Activated naive CD4-positive, alpha-beta T cell treated with anti-CD3 and anti-CD28 coated beads, Interleukin-2, amount 50 U/mL, for 72 hours (primary cell): ENCODE data around the gene STIMATE. TPM values are rescaled to one million over a fixed set of nuclear protein-coding genes. Genes with fewer than 3 reads are reported as not detected.

Experiments used
- ATAC-seq, 2 donors: fragments of 150-1000 bp; cut with Tn5 transposase; 2 replicates each; pipeline ENCODE4 v1.10.0; 2021; ENCODE audit warnings: mild to moderate bottlenecking in 2 of 2, moderate library complexity in 2 of 2
- DNase-seq, 2 donors: peaks; one replicate each; pipeline ENCODE4 v3.0.0; 2021 to 2022; ENCODE audit warnings: low spot score in 2 of 2
- H3K27ac Mint-ChIP-seq, 2 donors: one replicate each; pipeline ENCODE4 v1.8.0; 2022; ENCODE audit warnings: mild to moderate bottlenecking in 2 of 2, mixed read lengths in 2 of 2
- H3K36me3 Mint-ChIP-seq, 2 donors: one replicate each; pipeline ENCODE4 v1.8.0; 2022; ENCODE audit warnings: mixed read lengths in 2 of 2
- H3K9me3 Mint-ChIP-seq, 2 donors: one replicate each; pipeline ENCODE4 v1.8.0; 2022; ENCODE audit warnings: mixed read lengths in 2 of 2
- total RNA-seq, 2 donors: library from RNA; stranded (reverse); gene quantifications; one replicate each; pipeline ENCODE4 v1.2.3, GENCODE V29; 2022

The STIMATE gene
- total RNA-seq, 2 donors from 2014 or later = 16.6 to 24.0 TPM

GRCh38 chr3:52787246-52787645 lies 110.1 kb downstream of the STIMATE start:
- ATAC-seq (no peak), DNase-seq (no peak)
- no peaks in the 10 kb centered on the region for H3K36me3 Mint-ChIP-seq
- no peaks in the 10 kb centered on the region for H3K9me3 Mint-ChIP-seq
- peak overlapping the region in 1 of 2 donors; percentile 26 for H3K27ac Mint-ChIP-seq

Other genes starting within 250 kb of the STIMATE start
- gene PBRM1, start 211.6 kb downstream of the STIMATE start, total RNA-seq = 10 to 100 TPM; 69.5 to 70.1 TPM
- gene GNL3, start 211.5 kb downstream of the STIMATE start, total RNA-seq = 100 to 1,000 TPM; 171 to 217 TPM
- gene GLT8D1, start 191.8 kb downstream of the STIMATE start, total RNA-seq = 10 to 100 TPM; 28.4 to 35.0 TPM
- 100 to 1,000 TPM in 1 of 2 donors, 10 to 100 TPM in 1; 94.3 to 102 TPM for gene SPCS1, start 191.4 kb downstream of the STIMATE start, total RNA-seq
- gene NEK4, start 126.6 kb downstream of the STIMATE start, total RNA-seq = 10 to 100 TPM in 1 of 2 donors, 1 to 10 TPM in 1; 3.2 to 19.9 TPM
- gene ITIH1, start 119.9 kb downstream of the STIMATE start, total RNA-seq = not detected
- not detected for gene ITIH3, start 102.8 kb downstream of the STIMATE start, total RNA-seq
- gene ITIH4, start 66.9 kb downstream of the STIMATE start, total RNA-seq = 10 to 100 TPM in 1 of 2 donors, 1 to 10 TPM in 1; 1.5 to 16.5 TPM
- gene MUSTN1, start 62.5 kb downstream of the STIMATE start, total RNA-seq = 1 to 10 TPM in 1 of 2 donors, under 1 TPM in 1; 0.51 to 3.6 TPM
- 10 to 100 TPM; 19.6 to 23.3 TPM for gene SFMBT1, start 148.5 kb upstream of the STIMATE start, total RNA-seq
- 10 to 100 TPM; 19.5 to 38.3 TPM for gene RFT1, start 232.9 kb upstream of the STIMATE start, total RNA-seq